GM19043 (cell line): ENCODE results near the gene HES4.
A peak's percentile ranks its signal among the peaks of the same experiment; 100 is the strongest.
"Not testable (repeated sequence)": the region's sequence is repeated elsewhere in the genome, so short reads cannot be mapped to it uniquely, and the experiment has no call there.

ENCODE experiments used
- ATAC-seq: cut with Tn5 transposase; IDR thresholded peaks from one replicate; pipeline ENCODE4 v1.9.1; 2021; ENCODE audit warnings: low read depth; ENCODE audit not compliant: unreplicated experiment

The HES4 gene

GRCh38 chr1:1000357-1001056 is 610 bp upstream of the HES4 start:
- ATAC-seq = peak; percentile 26

GRCh38 chr1:998995-999724 is 737 bp downstream of the HES4 start:
- no peak for ATAC-seq

DNA sequence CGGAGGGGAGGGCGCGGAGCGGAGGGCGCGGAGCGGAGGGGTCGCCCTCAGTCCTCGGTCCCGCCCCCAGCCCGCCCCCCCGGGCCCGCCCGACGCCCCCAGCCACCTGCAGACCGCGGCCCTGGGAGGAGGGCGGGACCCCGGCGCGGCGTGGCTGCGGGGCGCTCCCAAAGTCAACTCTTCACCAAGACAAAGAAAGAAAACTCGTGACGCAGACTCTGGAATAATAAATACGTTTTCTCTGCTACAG is 1.2 kb downstream of the HES4 start:
- no peak for ATAC-seq

DNA sequence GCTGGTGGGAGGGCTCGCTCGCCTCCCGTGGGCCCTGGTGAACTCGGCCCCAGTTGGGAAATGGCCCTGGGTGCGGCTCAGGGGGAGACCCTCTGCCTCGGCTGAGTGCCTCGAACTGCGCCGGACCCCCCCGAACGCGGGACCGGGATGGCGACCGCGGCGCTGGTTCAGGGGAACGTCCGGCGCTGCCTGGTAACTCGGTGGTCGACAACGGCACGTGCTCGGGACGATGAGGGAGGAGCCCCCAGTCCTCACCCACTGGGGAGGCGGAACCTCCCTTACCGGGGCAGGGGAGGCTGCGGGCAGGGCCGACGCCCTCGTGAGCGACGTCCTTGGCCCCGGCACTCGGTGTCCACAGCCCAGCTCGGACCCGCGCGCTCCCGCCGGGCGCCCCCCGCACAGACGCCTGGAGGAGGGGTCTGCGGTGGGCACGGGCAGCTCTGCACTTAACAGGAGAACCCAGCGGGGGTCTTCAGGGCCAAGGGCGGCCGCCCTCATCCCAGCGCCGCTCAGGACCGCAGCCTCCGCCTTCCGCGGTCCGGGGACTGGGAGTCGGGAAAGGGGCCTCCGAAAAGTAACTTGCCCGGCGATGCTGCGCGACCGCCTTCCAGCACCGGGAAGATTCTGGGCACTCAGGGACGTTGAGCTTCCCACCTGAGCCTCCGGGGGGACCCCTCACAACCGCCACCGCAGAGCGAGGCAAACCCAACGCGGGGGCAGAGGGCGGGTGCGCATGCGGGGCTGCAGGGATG is 1.7 kb downstream of the HES4 start:
- no peak for ATAC-seq

GRCh38 chr1:997713-997992 is 2.2 kb downstream of the HES4 start:
- no peak for ATAC-seq

GRCh38 chr1:996851-997712 is 2.8 kb downstream of the HES4 start:
- ATAC-seq = no peak

GRCh38 chr1:995665-996633 is 3.9 kb downstream of the HES4 start:
- ATAC-seq = no peak

DNA sequence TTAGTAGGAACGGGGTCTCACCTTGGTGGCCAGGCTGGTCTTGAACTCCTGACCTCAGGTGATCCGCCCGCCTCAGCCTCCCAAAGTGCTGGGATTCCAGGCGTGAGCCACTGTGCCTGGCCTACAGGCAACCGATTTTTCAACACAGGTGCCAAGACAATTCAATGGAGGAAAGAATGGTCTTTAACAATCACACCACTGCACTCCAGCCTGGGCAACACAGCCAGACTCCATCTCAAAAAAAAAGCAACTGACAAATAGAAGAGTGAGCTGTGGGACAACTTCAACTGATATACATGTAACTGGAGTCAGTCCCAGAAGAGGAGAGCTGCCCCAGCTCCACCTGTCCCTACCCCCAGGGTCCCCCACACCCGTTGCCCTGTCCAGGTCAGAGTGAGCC is 5.4 kb downstream of the HES4 start:
- ATAC-seq = not testable (repeated sequence)

GRCh38 chr1:993379-993995 is 6.4 kb downstream of the HES4 start:
- ATAC-seq = no peak

GRCh38 chr1:992362-992761 is 7.5 kb downstream of the HES4 start:
- ATAC-seq = no peak

DNA sequence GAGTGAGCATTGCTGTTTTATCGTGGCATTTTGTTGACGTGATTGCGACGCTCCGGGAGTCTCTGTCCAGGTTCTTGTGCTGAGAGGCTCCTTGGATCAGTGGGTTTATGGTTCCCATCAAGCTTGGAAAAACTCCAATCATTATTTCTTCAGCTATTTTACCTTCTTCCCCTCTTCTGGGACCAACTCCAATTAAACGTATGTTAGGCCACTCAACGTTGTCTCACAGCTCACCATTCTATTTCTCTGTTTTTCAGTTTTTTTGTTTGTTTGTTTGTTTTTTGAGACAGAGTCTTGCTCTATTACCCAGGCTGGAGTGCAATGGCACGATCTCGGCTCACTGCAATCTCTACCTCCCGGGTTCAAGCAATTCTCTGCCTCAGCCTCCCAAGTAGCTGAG is 8.0 kb downstream of the HES4 start:
- no peak for ATAC-seq

- not testable (repeated sequence) for ATAC-seq
Observed at GRCh38 chr1:991275-991674, 8.6 kb downstream of the HES4 start.

GRCh38 chr1:988061-988460 is 11.8 kb downstream of the HES4 start:
- not testable (repeated sequence) for ATAC-seq

GRCh38 chr1:985126-985525 is 14.8 kb downstream of the HES4 start:
- no peak for ATAC-seq

DNA sequence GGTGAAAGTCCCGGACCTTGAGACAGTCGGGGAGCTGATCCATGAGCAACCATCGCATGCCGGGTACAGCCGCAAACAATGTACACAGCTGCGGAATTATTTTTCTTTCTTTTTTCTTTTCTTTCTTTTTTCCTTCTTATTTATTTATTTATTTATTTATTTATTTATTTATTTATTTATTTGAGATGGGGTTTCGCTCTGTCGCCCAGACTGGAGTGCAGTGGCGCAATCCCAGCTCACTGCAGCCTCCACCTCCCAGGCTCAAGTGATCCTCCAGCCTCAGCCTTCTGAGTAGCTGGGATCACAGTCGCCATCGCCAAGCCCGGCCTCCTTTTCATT is 15.5 kb downstream of the HES4 start:
- ATAC-seq = no peak

DNA sequence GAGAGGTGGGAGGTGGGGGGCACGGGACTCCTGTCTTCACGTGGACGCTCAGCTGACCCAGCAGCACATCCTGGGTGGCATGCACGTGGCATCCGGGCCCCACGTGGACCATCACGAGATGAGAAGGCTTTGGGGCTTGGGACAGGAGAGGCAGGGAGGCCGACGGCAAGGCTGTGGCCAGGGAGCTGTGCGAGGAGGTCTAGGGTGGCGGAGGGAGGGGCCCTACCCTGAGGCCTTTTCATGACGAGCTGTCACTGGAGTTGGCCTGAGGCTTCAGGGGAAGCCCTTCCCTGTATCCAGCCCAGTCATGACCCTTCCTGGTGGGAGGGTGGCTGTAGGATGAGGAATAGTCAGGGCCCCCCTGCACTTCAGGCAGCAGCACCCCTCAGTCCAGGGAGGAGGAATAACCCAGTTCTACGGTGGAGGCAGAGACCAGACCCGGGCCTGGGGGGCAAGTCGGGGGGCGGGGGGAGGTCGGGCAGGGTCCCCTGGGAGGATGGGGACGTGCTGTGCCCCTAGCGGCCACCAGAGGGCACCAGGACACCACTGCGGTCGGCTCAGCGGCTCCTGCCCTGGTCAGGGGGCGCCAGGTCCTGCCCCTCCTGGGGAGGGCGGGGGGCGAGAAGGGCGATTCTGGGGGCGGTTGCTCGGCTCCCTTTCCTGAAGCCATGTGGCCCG is 16.0 kb downstream of the HES4 start:
- peak; percentile 51 for ATAC-seq

DNA sequence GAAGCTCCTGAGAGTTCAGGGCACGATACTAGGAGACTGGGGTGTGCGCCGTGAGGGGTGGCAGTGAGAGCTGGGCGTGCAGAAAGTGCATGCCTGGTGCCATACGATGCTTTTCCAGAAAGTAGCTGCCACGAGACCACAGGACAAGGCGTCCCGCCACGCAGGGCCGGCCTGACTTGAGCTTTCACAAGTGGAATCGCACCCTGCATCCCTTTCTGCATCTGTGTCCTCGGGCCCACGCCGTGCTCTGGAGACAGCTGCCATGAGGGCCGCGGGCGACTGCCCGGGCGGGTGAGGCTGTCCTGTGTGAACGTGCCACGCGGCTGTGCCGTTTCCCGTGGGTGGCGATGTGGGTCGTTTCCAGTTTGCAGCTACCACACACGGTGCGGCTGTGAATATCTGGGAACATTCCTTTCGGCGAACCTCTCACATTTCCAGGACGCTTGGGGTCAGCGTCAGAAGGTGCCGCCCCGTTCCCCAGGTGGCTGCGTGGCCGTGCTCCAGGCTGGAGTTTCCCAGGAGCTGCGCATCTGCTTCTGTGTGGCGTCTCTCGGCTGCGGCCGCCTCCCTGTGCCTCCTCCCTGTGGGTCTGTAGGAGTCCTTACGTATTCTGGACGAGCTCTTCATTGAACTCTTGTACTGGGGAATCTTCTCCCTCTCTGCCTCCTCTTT is 17.0 kb downstream of the HES4 start:
- ATAC-seq = no peak

DNA sequence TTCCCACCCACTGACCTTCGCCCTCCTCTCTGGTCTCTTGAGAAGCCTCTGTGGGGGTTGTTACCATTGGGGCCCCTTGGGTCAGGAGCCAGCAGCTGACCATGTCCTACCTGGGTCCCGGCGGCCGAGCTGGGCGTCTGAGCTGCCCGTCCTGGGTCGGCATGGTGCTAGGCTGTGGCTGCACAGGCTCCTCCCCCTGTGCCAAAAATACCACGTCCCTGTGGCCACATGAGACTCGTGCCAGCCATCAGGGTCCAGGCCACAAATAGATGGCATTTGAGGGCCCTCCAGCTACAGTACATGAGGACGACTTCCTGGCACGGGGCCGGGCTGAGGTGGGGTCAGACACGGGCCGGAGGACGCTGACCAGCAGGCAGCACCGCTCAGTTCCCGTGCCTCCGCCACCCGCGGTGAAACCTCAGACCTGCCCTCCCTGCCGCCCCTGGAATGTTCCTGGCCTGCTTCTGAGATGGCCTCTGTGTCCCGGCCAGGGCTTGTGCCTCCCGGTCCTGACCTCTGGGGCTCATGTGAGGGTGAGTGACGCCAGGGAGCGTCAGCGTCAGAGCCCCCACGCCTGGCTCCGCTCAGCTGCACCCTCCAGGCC is 17.8 kb downstream of the HES4 start, which contains the start of gene PERM1:
Gene PERM1 (minus strand): TSS at position 139 of the 604 bp plus-strand sequence. CDS start 1,064 bp downstream, outside the sequence.
- no peak for ATAC-seq
